T-helper 9 cell (primary cell): Measurements from ENCODE around the gene ULK4.

ENCODE experiments used
- DNase-seq: peaks from one replicate; pipeline ENCODE4 v3.0.0-alpha.2; 2020

ULK4 gene

DNA sequence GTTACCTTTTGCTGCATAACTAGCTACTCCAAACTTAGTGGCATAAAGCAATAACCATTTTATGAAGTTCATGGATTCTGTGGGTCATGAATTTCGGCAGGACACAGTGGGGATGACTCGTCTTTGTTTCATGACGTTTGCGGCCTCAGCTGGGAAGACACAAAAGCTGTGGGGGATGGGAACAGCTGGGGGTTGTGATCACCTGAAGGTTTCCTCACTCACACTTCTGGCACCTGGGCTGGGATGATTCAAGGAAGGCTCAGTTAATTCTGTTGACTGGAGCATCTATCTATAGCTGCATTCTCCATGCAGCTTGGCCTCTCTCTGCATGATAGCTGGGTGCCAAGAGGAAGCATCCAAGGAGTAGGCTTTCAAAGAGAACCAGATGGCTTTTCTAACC lies 332.8 kb downstream of the ULK4 start:
- DNase-seq = no peak

DNA sequence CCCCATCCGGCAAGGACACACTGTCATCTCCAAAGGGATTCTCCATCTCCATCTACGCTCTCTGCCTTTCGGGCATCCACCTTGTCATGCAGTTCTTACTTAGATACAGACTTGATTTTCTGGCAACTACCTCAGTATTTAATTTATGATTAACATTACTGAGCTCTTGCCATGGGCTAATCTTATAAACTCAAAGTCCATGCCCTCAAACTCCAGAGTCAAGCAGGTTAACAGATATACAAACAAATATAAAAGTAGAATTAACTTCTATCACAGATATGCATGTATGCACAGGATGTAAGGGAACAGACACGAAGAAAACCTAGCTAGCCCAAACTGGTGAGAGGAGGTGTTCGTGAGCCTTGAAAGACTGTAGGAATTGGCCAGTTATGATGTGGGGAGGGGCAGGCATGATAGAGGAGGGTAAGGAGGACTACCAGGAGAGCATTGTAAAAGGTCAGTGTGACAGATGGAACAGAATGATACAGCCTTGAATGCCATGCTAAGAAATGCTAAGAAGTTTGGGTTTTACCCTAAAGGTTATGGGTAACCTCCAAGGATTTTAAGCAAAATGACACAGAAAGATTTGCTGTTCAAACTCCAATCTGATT lies 334.3 kb downstream of the ULK4 start:
- DNase-seq = no peak

- no peak for DNase-seq
Measured at GRCh38 chr3:41612853-41613252, 349.1 kb downstream of the ULK4 start.

- no peak for DNase-seq
Measured at GRCh38 chr3:41611008-41611407, 350.9 kb downstream of the ULK4 start.

GRCh38 chr3:41608347-41608746 lies 353.6 kb downstream of the ULK4 start:
- DNase-seq = no peak

DNA sequence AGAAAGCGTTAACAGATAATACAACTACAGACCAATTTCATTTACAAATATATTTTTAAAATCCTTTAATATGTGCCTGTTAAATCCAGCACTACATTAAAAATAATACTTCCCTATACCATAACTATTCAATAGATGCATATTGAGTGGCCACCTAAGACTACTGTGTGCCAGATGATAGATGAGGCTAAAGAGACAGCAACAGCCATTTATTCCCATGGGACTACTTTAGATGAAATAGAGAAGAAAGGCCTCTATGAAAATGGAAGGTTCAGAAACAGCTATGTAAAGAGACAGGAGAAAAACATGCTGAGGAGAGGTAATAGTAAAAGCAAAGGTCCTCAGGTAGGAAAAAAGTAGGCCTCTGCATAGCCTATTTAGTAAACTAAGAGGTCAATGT lies 358.1 kb downstream of the ULK4 start:
- DNase-seq = no peak

- DNase-seq = no peak
Measured at GRCh38 chr3:41602121-41602520, 359.8 kb downstream of the ULK4 start.

- no peak for DNase-seq
Measured at GRCh38 chr3:41601404-41601987, 360.4 kb downstream of the ULK4 start.

DNA sequence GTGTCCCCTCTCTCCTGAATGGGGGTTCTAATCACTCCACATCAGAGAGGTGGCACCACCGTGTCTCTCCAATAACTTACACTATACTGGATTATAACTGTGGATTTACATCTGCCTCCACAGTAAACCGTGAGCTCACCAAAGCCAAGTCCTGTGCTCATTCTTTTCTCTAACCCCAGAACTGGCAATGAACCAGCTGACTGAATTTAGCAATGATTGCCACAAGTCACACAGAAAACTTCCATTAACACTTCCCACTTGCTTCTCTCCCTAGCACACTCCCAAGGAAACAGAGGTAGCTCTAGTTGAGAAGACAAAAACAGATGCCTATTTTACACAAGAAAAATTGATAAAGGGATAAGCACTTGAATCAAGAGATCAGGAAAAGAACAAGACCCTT lies 361.3 kb downstream of the ULK4 start:
- DNase-seq = no peak

DNA sequence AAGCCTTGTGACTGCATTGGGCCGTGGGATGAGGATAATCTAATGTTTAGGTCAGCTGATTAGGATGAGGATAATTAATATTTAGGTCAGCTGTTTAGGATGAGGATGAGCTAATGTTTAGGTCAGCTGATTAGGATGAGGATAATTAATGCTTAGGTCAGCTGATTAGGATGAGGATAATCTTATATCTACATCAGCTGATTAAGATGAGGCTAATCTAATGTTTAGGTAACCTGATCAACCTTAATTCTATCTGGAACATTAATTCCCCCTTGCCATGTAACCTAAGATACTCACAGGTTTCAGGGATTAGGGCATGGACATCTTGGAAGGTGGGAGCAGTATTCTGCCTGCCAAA lies 362.8 kb downstream of the ULK4 start:
- no peak for DNase-seq

- no peak for DNase-seq
Measured at GRCh38 chr3:41598402-41599126, 363.3 kb downstream of the ULK4 start.

- no peak for DNase-seq
Measured at GRCh38 chr3:41593774-41594173, 368.1 kb downstream of the ULK4 start.

GRCh38 chr3:41592753-41593510 lies 369.0 kb downstream of the ULK4 start:
- DNase-seq = no peak

DNA sequence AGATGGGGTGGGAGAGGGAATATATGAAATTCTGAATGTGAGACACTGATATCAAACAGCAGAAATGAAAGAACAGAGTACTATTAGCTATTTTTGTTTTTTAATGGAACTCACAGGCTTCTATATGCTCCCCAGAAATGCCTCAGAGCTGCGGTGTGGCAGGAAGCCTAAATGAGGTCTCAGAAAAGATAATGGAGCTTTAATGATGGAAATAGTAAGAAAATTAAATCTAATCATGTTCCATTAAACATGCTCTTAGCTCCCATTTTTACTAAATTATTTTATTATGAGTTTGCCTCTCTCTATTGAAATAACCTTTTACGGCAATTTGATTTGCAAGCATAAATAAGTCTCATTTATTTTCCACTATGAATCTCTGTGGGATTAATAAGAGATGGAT lies 378.9 kb downstream of the ULK4 start:
- no peak for DNase-seq

DNA sequence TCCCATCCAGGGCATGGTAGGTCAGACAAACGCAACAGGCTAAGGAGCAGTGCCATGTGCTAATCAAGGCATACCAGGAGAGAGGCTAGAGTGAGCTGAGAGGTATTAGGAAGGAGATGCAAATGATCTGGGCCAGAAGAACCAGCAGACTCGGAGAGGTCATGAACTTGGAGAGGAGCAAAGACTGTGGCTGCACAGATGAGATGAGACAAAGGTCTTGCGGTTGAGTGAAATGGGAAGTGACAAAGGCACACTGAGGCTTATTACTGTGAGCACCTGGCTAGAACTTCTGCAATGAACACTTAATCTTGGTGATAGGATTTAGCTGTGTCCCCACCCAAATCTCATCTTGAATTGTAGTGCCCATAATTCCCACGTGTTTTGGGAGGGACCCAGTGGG lies 380.2 kb downstream of the ULK4 start:
- DNase-seq = no peak

GRCh38 chr3:41580274-41580959 lies 381.5 kb downstream of the ULK4 start:
- DNase-seq = no peak

- no peak for DNase-seq
Measured at GRCh38 chr3:41579861-41580260, 382.0 kb downstream of the ULK4 start.

DNA sequence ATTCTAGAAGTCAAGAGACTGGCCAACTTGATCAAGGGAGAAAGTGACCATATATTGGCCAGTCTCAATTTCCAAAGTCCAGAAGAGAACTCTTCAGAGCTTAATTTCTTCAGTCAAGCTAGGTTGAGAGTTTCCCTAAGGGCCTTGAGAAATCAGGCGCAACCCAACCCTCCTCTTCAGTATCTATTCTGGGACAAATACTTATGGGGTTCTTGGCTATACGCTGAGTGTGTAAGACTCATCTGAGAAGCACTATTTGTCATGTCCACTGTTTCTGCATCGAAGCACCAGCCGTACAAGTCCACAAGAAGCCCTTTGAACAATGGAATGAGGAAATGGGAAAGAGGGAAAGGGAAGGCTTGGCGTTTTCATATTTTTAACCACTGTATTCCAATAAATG lies 383.1 kb downstream of the ULK4 start:
- no peak for DNase-seq

- DNase-seq = no peak
Measured at GRCh38 chr3:41575724-41576123, 386.2 kb downstream of the ULK4 start.

- DNase-seq = no peak
Measured at GRCh38 chr3:41574900-41575299, 387.0 kb downstream of the ULK4 start.

GRCh38 chr3:41573591-41573990 lies 388.3 kb downstream of the ULK4 start:
- DNase-seq = no peak

- no peak for DNase-seq
Measured at GRCh38 chr3:41572092-41572491, 389.8 kb downstream of the ULK4 start.

DNA sequence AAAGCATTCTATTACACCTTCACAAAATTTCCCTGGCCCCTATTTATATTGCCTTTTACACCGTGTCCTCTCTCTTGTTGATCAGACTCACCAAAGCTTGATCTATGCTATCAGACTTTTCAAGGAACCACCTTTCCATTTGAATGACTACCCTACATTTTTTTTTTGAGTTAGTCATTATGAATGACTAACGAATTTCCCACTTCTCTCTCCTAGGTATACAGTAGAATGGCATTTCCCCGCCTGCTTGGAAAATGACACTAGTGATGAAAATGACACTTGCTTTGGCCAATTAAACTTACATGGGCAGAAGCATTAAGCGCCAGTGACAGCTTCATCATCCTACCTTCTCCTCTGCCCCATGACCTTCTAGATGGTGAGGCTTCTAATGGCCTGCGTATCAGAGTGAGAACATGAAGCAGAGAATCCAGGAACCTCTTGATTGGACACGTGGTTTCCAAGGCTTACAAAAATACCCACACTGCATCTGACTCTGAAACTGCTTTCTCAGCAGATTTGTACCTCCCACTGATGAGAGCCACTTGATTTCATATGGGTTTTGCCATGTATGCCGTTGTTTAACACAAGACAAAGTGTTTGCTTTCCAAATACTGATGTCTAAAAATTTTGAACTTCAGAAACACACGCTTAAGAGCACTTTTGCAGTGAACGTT lies 392.1 kb downstream of the ULK4 start:
- no peak for DNase-seq
